HG03025 (cell line): ENCODE results near the gene HSD11B1L.
A peak's percentile ranks its signal among the peaks of the same experiment; 100 is the strongest.

Experiments used
- ATAC-seq: cut with Tn5 transposase; IDR thresholded peaks from one replicate; pipeline ENCODE4 v1.9.1; 2021; ENCODE audit warnings: mild to moderate bottlenecking, moderate library complexity; ENCODE audit not compliant: unreplicated experiment, low FRiP score

The HSD11B1L gene

GRCh38 chr19:5680437-5681368 lies at the start of gene HSD11B1L, which contains the start of gene MICOS13:
HSD11B1L (plus strand) TSS chr19:5681027; CDS start chr19:5684833, 3,806 bp downstream.
MICOS13 (minus strand) TSS chr19:5680516; CDS start chr19:5680486, 30 bp downstream.
- peak; percentile 80 for ATAC-seq

GRCh38 chr19:5631567-5632240 lies 49.1 kb upstream of the HSD11B1L start:
- ATAC-seq: no peak

DNA sequence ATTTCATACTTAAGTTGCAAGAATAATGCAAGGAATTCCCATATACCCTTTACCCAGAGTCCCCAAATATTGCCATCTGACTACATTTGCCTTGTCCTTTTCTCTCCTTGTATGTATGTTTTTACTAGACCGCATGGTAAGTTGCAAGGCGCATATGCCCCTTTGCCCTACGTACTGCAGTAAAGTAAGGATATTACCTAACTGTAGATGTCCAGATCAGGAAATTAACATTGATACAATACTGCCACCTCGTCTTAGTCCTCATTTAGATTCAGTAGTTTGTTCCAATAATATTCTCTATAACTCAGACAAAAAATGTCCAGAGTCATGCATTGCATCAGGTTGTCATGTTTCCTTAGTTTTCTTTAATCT lies 48.6 kb upstream of the HSD11B1L start:
- ATAC-seq: no peak

- ATAC-seq: no peak
Observed at GRCh38 chr19:5632657-5633056, 48.2 kb upstream of the HSD11B1L start.

GRCh38 chr19:5635427-5635826 lies 45.4 kb upstream of the HSD11B1L start:
- no peak for ATAC-seq

DNA sequence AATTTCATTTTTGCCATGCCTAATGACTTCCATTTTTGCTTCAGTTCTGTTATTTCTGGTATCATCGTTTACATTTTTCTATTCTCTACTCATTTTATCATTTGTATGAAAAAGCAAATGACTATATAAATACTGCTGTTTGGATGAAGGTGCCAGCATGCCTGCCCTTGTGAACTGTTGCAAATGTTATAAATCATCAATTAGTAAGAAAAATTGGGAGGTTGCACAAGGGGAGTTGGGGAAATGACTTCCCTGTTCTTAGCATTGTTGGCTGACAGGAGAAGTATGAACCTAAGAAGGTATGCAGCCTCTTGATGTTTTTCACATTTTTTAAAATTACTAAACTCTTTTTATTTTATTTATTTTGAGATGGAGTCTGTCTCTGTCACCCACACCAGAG lies 42.9 kb upstream of the HSD11B1L start:
- ATAC-seq: no peak

GRCh38 chr19:5641171-5641570 lies 39.7 kb upstream of the HSD11B1L start:
- no peak for ATAC-seq

GRCh38 chr19:5642204-5642603 lies 38.6 kb upstream of the HSD11B1L start:
- ATAC-seq: no peak

DNA sequence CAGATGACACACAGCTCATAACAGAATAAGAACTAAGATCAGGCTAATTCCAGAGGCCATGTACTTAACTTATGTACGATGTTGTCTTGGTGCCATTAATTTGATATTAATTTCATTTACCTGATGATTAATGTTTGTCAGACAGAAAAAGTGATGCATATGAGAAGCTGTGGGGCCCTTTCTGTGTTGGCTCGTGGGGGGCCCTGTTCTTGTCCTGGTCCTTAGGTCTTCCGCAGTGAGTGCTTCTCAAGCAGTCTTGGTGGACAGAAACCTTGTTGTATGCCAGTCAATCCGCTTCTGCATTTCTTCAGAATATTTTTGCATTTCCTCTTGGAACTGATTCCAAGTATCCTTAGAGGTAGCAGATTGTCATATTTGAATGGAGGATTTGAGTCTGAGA lies 37.8 kb upstream of the HSD11B1L start:
- no peak for ATAC-seq

DNA sequence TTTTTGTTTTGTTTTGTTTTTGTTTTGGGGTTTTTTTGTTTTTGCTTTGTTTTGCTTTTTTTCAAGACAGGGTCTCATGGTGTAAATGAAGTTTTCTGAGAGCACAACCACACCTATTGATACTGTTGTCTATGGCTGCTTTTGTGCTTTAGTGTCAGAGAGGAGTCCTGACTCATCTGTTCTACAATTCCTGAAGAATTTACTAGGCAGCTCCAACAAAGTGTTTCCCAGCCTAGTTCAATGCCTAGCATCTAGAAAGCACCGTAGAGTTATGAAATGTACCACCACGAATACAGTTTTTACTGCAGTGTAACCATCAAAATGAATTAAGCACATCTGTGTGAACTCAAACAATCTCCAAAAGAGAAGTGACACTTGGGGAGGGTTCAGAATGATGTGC lies 36.8 kb upstream of the HSD11B1L start:
- no peak for ATAC-seq

- no peak for ATAC-seq
Observed at GRCh38 chr19:5645409-5645808, 35.4 kb upstream of the HSD11B1L start.

- no peak for ATAC-seq
Observed at GRCh38 chr19:5646703-5647102, 34.1 kb upstream of the HSD11B1L start.

GRCh38 chr19:5648464-5648863 lies 32.4 kb upstream of the HSD11B1L start:
- ATAC-seq: no peak

GRCh38 chr19:5651361-5651760 lies 29.5 kb upstream of the HSD11B1L start:
- no peak for ATAC-seq

DNA sequence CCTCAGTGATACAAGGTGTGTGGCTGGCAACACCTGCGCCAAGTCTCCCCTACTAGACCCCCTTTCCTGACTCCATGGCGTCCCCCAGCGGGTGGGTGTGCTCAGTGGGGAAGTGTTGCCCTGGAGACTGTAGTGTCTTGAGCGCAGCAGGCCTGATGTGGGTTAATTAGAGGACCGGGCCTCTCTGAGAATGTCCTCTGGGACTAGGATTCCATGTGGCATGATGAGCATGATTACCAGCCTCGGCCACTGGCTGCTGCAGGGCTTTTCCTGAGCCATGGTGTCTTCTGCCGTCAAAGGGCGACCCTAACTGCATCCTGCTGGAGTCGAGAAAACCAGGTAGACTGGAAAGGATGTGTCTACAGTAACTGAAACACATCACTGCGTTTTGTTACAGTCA lies 28.6 kb upstream of the HSD11B1L start:
- no peak for ATAC-seq

DNA sequence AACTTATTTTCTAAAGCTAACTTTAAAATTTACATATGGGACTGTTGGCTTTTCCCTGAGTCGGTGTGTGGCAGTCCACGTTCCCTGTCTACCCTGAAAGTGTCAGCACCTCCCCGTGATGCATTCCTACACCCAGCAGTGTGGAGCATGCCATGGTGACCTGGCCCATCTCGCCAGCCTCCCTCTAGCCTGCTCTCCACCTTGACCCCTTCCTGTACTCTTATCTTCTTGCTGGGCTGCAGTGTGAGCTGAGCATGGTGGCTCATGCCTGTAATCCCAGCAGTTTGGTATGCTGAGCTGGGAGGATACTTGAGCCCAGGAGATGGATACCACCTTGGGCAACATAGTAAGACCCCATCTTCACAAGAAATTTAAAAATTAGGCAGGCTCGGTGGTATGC lies 25.9 kb upstream of the HSD11B1L start:
- ATAC-seq: no peak

- no peak for ATAC-seq
Observed at GRCh38 chr19:5655412-5655811, 25.4 kb upstream of the HSD11B1L start.

- no peak for ATAC-seq
Observed at GRCh38 chr19:5661483-5661882, 19.3 kb upstream of the HSD11B1L start.

- ATAC-seq: no peak
Observed at GRCh38 chr19:5663904-5664303, 16.9 kb upstream of the HSD11B1L start.

GRCh38 chr19:5664515-5664914 lies 16.3 kb upstream of the HSD11B1L start:
- no peak for ATAC-seq

- no peak for ATAC-seq
Observed at GRCh38 chr19:5665781-5666513, 14.9 kb upstream of the HSD11B1L start.
